GM15510 (cell line): ENCODE results near the gene ANKRD44.

Experiments used
- POLR2A ChIP-seq: IDR thresholded peaks from 3 replicates; pipeline ENCODE4 v1.6.1; 2011; ENCODE audit warnings: borderline replicate concordance; ENCODE audit not compliant: insufficient read length; ENCODE audit errors: extremely low read depth

The ANKRD44 gene

GRCh38 chr2:197284956-197285355 is 25.6 kb downstream of the ANKRD44 start:
- no peak for TF ChIP-seq POLR2A

- TF ChIP-seq POLR2A, result no peak
These were observed 29.2 kb downstream of the ANKRD44 start for GRCh38 chr2:197281421-197281820.

GRCh38 chr2:197280015-197280702 is 30.4 kb downstream of the ANKRD44 start:
- TF ChIP-seq POLR2A, result no peak

GRCh38 chr2:197278799-197279763 is 31.5 kb downstream of the ANKRD44 start:
- no peak for TF ChIP-seq POLR2A

- no peak for TF ChIP-seq POLR2A
These were observed 32.8 kb downstream of the ANKRD44 start for GRCh38 chr2:197277794-197278193.

- no peak for TF ChIP-seq POLR2A
These were observed 34.4 kb downstream of the ANKRD44 start for GRCh38 chr2:197276156-197276555.

- no peak for TF ChIP-seq POLR2A
These were observed 35.6 kb downstream of the ANKRD44 start for GRCh38 chr2:197274937-197275336.

- no peak for TF ChIP-seq POLR2A
These were observed 36.2 kb downstream of the ANKRD44 start for GRCh38 chr2:197274349-197274748.

- TF ChIP-seq POLR2A, result no peak
These were observed 37.1 kb downstream of the ANKRD44 start for GRCh38 chr2:197273485-197273884.

GRCh38 chr2:197270601-197271000 is 40.0 kb downstream of the ANKRD44 start:
- no peak for TF ChIP-seq POLR2A

- TF ChIP-seq POLR2A, result no peak
These were observed 40.8 kb downstream of the ANKRD44 start for GRCh38 chr2:197269815-197270214.

GRCh38 chr2:197268786-197269584 is 41.6 kb downstream of the ANKRD44 start:
- TF ChIP-seq POLR2A, result no peak

- TF ChIP-seq POLR2A, result no peak
These were observed 44.1 kb downstream of the ANKRD44 start for GRCh38 chr2:197266477-197266876.

- no peak for TF ChIP-seq POLR2A
These were observed 44.7 kb downstream of the ANKRD44 start for GRCh38 chr2:197265924-197266323.

- no peak for TF ChIP-seq POLR2A
These were observed 45.5 kb downstream of the ANKRD44 start for GRCh38 chr2:197265036-197265435.
